Measurements from ENCODE around the gene ACSS3.
"Not testable (repeated sequence)": the region's sequence is repeated elsewhere in the genome, so short reads cannot be mapped to it uniquely, and the experiment has no call there.

Gene ACSS3

GRCh38 chr12:81168445-81168844 is 90.6 kb downstream of the ACSS3 start:
- no peak for DNase-seq

- no peak for DNase-seq
Measured at GRCh38 chr12:81170072-81170471, 92.2 kb downstream of the ACSS3 start.

- no peak for DNase-seq
Measured at GRCh38 chr12:81172851-81173250, 95.0 kb downstream of the ACSS3 start.

DNA sequence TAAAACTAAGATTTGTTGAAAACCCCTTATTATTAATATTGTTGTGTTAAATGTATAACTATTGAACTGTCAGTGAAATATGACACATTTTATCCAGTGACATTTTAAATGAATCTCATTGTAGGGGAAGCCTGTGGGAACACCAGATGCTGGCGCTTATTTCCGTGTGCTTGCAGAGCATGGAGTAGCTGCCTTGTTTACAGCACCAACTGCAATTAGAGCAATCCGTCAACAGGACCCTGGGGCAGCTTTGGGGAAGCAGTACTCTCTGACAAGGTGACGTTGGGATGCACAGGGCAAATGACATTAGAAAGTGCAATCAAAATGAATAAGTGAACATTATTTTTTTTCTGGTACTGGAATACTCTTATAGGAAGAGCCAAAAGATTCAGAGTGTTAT is 96.8 kb downstream of the ACSS3 start:
- DNase-seq = no peak

DNA sequence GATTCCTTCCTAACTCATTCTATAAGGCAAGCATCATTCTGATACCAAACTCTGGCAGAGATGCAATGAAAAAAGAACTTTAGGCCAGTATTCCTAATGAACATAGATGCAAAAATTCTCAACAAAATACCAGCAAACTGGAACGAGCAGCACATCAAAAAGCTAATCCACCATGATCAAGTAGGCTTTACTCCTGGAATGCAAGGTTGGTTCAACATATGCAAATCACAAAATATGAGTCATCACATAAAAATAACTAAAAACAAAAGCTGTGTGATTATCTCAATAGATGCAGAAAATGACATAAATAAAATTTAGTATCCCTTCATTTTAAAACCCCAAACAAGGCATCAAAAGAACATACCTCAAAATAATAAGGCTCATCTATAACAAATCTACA is 98.9 kb downstream of the ACSS3 start:
- no peak for DNase-seq

DNA sequence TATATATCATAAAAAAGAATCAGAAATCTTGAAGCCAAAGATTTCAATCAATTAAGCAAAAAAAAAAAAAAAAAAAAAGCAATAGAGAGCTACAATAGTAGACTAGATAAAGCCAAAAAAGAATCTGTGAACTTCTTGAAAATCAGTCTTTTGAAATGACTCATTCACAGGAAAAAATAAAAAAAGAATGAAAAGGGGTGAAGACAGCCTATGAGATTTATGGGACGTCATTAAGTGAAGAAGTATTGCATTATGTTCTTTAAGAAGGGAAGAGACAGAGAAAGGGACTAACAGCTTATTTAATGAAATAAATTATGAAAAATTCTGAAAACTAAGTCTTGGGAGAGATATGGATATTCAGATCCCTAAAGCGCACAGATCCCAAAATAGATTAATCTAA is 103.8 kb downstream of the ACSS3 start:
- DNase-seq = no peak

GRCh38 chr12:81187686-81188085 is 109.8 kb downstream of the ACSS3 start:
- no peak for DNase-seq

GRCh38 chr12:81196595-81196994 is 118.7 kb downstream of the ACSS3 start:
- DNase-seq = no peak

DNA sequence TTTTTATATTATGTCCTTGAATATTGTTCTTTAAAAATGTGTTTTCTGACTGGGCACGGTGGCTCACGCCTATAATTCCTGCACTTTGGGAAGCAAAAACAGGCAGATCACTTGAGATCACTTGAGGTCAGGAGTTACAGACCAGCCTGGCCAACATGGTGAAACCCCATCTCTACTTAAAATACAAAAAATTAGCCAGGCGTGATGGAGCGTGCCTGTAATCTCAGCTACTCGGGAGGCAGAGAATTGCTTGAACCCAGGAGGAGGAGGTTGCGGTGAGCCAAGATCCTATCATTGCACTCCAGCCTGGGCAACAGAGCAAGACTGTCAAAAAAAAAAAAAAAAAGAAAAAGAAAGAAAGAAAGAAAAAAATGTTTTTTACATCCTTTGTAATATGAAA is 122.7 kb downstream of the ACSS3 start:
- not testable (repeated sequence) for DNase-seq

GRCh38 chr12:81203671-81204204 is 125.9 kb downstream of the ACSS3 start:
- no peak for DNase-seq

DNA sequence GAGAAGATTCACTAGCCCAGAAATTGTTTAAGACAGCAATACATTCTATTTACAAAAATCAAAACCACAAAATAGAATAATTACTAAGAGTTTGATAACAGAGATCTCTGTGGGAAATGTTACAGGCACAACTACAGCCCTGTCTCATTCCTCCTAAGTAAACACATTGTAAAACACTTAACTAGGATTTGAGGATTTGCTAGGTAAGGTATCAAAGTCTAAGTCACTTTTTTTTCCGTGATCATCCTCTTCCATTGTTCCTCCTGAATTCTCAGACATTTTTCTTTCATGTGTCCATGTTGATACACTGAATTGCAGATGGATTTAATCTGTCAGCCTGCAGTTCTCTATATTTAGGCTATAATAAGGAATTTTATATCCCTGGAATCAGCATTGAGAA is 127.5 kb downstream of the ACSS3 start:
- no peak for DNase-seq

DNA sequence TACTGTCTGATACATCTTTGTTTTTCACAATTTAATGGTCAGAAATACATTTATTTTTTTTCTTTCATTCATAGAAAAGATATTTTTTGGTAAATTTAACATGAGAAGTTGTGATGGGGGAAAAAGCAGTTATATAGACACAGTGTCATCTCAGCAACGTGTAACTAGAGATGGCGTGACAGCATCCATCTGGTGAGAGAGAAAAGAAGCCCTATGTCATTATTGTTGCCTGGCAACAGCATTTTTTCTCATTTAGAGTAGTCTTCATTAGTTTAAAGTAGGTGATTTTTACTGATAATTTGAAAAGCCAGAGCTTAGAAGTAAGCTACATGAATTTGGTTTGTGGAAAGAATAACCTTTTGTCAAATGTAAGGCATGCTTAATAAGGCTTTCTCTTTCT is 128.6 kb downstream of the ACSS3 start:
- DNase-seq = peak; percentile 68

- no peak for DNase-seq
Measured at GRCh38 chr12:81207173-81207572, 129.3 kb downstream of the ACSS3 start.

DNA sequence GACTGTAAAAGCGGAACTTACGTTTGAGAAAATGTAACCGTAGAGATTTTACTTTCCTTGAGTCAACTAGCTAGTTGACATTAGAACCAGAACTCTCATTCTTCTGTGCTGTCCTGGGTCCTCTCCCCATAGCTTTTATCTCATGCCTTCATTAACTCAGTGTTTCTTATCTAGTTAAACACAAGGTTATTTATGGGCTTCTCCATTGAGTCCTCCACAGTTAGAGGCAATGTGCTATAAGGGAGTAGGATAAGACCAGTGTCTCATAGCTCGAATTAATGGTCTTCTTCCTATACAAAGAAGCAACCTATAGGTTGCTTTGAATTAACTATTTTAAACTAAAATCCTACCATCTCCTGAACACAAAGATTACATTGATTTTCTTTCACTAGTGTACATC is 129.8 kb downstream of the ACSS3 start:
- DNase-seq = no peak

GRCh38 chr12:81208187-81208911 is 130.5 kb downstream of the ACSS3 start:
- DNase-seq = peak; percentile 68

GRCh38 chr12:81209012-81209411 is 131.1 kb downstream of the ACSS3 start:
- DNase-seq = peak; percentile 22

GRCh38 chr12:81209772-81210225 is 131.9 kb downstream of the ACSS3 start:
- peak; percentile 46 for DNase-seq

GRCh38 chr12:81211306-81211705 is 133.4 kb downstream of the ACSS3 start:
- no peak for DNase-seq

DNA sequence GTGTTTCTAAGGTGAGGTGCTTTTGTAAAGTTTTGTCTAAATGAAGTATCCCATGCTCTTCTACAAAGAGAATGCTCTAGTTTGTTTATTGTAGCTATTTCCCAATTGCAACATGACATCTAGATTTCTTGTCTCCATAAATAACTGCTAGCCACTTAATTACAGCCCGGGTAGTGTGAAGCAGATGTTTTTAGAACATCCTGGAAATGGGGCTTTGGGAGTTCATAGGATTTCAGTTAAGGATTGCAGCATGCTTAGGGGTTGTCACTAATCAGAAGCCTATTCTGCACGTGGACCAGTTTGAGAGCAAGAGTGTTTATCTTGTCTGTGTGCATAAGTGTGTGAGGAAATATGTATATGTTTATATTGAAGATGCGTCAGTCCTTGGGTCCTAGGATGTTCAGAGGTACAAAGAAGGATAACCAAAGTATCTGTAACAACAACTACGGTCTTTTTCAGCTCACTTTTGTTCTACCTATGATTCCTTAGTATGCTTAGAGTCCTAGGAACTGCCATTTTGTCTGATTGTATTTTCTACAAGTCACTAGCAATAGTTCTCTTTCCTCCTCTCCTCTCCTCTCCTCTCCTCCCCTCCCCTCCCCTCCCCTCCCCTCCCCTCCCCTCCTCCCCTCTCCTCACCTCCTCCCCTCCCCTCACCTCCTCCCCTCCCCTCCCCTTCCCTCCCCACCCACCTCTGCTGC is 135.3 kb downstream of the ACSS3 start:
- no peak for DNase-seq

GRCh38 chr12:81216739-81217138 is 138.9 kb downstream of the ACSS3 start:
- DNase-seq = no peak

- DNase-seq = no peak
Measured at GRCh38 chr12:81221681-81222080, 143.8 kb downstream of the ACSS3 start.

- DNase-seq = no peak
Measured at GRCh38 chr12:81222846-81223592, 145.1 kb downstream of the ACSS3 start.

- DNase-seq = no peak
Measured at GRCh38 chr12:81224626-81225025, 146.7 kb downstream of the ACSS3 start.

DNA sequence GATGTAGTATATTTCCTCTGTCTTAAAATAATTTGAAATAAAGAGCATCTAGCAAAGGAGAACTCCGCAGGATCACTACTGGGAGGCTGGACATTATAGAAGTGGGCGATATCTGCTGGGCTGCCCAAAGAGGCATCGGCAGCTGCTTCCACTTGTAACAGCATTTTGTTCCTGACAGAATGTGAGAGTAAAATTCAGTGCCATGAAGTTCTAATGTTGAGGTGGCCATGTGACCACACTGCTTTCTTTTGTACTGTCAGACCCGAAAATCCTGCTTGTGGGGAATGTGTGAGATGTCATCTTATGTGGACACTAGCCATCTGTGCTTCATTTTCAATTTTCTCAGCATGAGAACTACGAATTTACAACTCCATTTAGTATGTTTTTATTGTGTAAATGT is 151.9 kb downstream of the ACSS3 start:
- peak; percentile 67 for DNase-seq
